ENCODE measurements around the gene PEAK1. TPM values are rescaled to one million over a fixed set of nuclear protein-coding genes. Genes with fewer than 3 reads are reported as not detected.

The PEAK1 gene
- total RNA-seq, 1 donor from 2014 or later = 125 TPM

DNA sequence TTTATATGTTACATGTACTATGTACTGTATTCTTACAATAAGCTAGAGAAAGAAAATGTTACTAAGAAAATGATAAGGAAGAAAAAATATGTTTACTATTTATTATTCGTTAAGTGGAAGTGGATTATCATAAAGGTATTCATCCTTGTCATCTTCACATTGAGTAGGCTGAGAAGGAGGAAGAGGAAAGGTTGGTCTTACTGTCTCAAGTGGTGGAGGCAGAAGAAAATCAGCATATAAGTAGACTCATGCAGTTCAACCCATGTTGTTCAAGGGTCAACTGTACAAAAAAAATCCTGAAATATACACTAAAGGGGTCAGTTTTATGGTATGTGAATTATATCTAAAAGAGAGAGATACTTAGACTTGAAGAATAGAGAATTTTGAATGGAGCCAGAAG is 6.5 kb upstream of the PEAK1 start:
- Mint-ChIP-seq H3K4me3 (ENCODE audit: unreplicated experiment) (no peak overlapping the region), H3K27me3 (ENCODE audit: unreplicated experiment) (no peaks in the 10 kb centered on the region), H3K27ac (ENCODE audit: unreplicated experiment) (no peak overlapping the region), H3K36me3 (ENCODE audit: unreplicated experiment) (peaks cover 2% of the 10 kb centered on the region), H3K9me3 (ENCODE audit: unreplicated experiment) (no peaks in the 10 kb centered on the region), H3K4me1 (ENCODE audit: unreplicated experiment) (peaks cover 26% of the 10 kb centered on the region)
- no peak for DNase-seq (ENCODE audit: extremely low spot score, unreplicated experiment)
- TF ChIP-seq, protein P1, sequence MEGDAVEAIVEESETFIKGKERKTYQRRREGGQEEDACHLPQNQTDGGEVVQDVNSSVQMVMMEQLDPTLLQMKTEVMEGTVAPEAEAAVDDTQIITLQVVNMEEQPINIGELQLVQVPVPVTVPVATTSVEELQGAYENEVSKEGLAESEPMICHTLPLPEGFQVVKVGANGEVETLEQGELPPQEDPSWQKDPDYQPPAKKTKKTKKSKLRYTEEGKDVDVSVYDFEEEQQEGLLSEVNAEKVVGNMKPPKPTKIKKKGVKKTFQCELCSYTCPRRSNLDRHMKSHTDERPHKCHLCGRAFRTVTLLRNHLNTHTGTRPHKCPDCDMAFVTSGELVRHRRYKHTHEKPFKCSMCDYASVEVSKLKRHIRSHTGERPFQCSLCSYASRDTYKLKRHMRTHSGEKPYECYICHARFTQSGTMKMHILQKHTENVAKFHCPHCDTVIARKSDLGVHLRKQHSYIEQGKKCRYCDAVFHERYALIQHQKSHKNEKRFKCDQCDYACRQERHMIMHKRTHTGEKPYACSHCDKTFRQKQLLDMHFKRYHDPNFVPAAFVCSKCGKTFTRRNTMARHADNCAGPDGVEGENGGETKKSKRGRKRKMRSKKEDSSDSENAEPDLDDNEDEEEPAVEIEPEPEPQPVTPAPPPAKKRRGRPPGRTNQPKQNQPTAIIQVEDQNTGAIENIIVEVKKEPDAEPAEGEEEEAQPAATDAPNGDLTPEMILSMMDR (IDR thresholded peaks at IDR 0.05) = no peak

- H3K9me3 Mint-ChIP-seq (ENCODE audit: unreplicated experiment) = no peaks in the 10 kb centered on the region
- TF ChIP-seq, protein P1 (IDR thresholded peaks at IDR 0.05) = no peak
- no peak for DNase-seq (ENCODE audit: extremely low spot score, unreplicated experiment)
- peaks cover 2% of the 10 kb centered on the region for H3K36me3 Mint-ChIP-seq (ENCODE audit: unreplicated experiment)
- no peak overlapping the region for H3K27ac Mint-ChIP-seq (ENCODE audit: unreplicated experiment)
- H3K4me3 Mint-ChIP-seq (ENCODE audit: unreplicated experiment) = no peak overlapping the region
- H3K27me3 Mint-ChIP-seq (ENCODE audit: unreplicated experiment) = no peaks in the 10 kb centered on the region
- peaks cover 29% of the 10 kb centered on the region for H3K4me1 Mint-ChIP-seq (ENCODE audit: unreplicated experiment)
These were observed 5.2 kb upstream of the PEAK1 start for GRCh38 chr15:77425104-77425503.

DNA sequence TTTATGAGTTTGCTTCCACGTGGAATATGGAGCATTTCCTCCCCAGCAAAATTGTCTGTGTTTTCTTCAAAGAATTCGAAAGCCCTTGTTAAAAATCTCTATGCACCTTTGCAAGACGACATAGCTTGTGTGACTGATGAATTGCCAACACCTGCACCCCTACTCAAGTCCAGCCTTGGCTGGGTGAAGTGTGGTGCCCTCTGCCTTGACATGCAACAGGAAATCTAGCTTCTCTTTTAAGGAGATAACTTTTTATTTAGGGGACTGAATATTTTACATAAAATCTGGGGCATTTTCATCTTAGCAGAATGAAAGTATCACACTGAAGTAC is 1.4 kb upstream of the PEAK1 start:
- Mint-ChIP-seq H3K36me3 (ENCODE audit: unreplicated experiment) (peaks cover 2% of the 10 kb centered on the region), H3K27me3 (ENCODE audit: unreplicated experiment) (no peaks in the 10 kb centered on the region), H3K9me3 (ENCODE audit: unreplicated experiment) (no peaks in the 10 kb centered on the region), H3K4me1 (ENCODE audit: unreplicated experiment) (peaks cover 48% of the 10 kb centered on the region), H3K27ac (ENCODE audit: unreplicated experiment) (peak overlapping the region; percentile 98), H3K4me3 (ENCODE audit: unreplicated experiment) (peak overlapping the region; percentile 95)
- TF ChIP-seq, protein P1 (IDR thresholded peaks at IDR 0.05) = no peak
- DNase-seq (ENCODE audit: extremely low spot score, unreplicated experiment) = no peak

GRCh38 chr15:77420610-77421369 is 886 bp upstream of the PEAK1 start, which contains the start of gene HMG20A:
Gene HMG20A (plus strand): TSS chr15:77420888. CDS start chr15:77458408, 37,520 bp downstream.
- TF ChIP-seq, protein P1 (IDR thresholded peaks at IDR 0.05) = no peak
- H3K4me3 Mint-ChIP-seq (ENCODE audit: unreplicated experiment) = peak within 1 kb of the TSS; percentile 95
- H3K9me3 Mint-ChIP-seq (ENCODE audit: unreplicated experiment) = no peaks in the 10 kb centered on the region
- peak; percentile 84 for DNase-seq (ENCODE audit: extremely low spot score, unreplicated experiment)
- H3K36me3 Mint-ChIP-seq (ENCODE audit: unreplicated experiment) = peaks cover 2% of the 10 kb centered on the region
- H3K27ac Mint-ChIP-seq (ENCODE audit: unreplicated experiment) = peak within 1 kb of the TSS; percentile 98
- no peaks in the 10 kb centered on the region for H3K27me3 Mint-ChIP-seq (ENCODE audit: unreplicated experiment)
- H3K4me1 Mint-ChIP-seq (ENCODE audit: unreplicated experiment) = peaks cover 48% of the 10 kb centered on the region

- H3K27ac Mint-ChIP-seq (ENCODE audit: unreplicated experiment) = peak overlapping the region; percentile 99
- peaks cover 2% of the 10 kb centered on the region for H3K36me3 Mint-ChIP-seq (ENCODE audit: unreplicated experiment)
- H3K4me3 Mint-ChIP-seq (ENCODE audit: unreplicated experiment) = peak overlapping the region; percentile 97
- TF ChIP-seq, protein P1 (IDR thresholded peaks at IDR 0.05) = peak; percentile 37
- H3K27me3 Mint-ChIP-seq (ENCODE audit: unreplicated experiment) = no peaks in the 10 kb centered on the region
- DNase-seq (ENCODE audit: extremely low spot score, unreplicated experiment) = peak; percentile 85
- no peaks in the 10 kb centered on the region for H3K9me3 Mint-ChIP-seq (ENCODE audit: unreplicated experiment)
- H3K4me1 Mint-ChIP-seq (ENCODE audit: unreplicated experiment) = peaks cover 46% of the 10 kb centered on the region
These were observed 703 bp downstream of the PEAK1 start for GRCh38 chr15:77418966-77419835.
